ENCODE results near the gene BLOC1S6.
A peak's percentile ranks its signal among the peaks of the same experiment; 100 is the strongest.

BLOC1S6 gene, protein sequence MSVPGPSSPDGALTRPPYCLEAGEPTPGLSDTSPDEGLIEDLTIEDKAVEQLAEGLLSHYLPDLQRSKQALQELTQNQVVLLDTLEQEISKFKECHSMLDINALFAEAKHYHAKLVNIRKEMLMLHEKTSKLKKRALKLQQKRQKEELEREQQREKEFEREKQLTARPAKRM

DNA sequence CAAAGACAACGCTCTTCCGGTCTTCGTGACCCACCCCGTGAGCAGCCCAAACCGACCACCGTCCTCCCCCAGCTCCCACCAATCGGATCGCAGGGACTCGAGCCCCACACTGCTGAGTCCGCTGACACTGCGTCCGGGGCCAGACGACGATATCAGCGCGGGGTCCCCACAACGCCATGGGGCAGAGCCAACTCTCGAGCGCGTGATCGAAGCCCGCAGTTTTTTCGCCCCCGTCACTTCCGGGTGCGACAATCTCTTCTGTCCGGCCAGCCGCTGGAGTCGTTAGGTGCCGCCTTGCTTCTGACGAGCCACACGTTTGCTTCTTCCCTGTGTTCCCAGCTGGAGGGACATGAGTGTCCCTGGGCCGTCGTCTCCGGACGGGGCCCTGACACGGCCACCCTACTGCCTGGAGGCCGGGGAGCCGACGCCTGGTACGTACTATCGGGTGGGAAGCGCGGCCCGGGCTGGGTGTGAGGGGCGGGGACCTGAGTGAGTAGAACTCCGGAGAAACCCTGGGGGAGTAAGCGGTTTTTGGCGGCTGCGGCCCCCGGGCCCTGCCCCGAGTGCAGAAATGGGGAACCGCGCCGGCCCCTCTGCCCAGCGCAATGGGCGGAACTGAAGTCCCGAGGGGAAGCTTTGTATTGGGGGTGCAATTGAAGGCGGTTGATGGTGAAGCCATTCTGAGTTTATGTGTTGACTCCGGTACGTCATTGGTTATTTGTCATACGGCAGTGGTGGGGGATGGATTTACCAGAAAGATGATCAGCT is at the start of gene BLOC1S6:
Gene BLOC1S6, plus strand, starts transcription at position 285 of the 768 bp plus-strand sequence. Its CDS starts 65 bp downstream, at position 350.
- peak; percentile 77 to 81 for DNase-seq

GRCh38 chr15:45539680-45540079 is 47.5 kb upstream of the BLOC1S6 start:
- no peak for DNase-seq

GRCh38 chr15:45540531-45540930 is 46.6 kb upstream of the BLOC1S6 start:
- DNase-seq, result no peak

DNA sequence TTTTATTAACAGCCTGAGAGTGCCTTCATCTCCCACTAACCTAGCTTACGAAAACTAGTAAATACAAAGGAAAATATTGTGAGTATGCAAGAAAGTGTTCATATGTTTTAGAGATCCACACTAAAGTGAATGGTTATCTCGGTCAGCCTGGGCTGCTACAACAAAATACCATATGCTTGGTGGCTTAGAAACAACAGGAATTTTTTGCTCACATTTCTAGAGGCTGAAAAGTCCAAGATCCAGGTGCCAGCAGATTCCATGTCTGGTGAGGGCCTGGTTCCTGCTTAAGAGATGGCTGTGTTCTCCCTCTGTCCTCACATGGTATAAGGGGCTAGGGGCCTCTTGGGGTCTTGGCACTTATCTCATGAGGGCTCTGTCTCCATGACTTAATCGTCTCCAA is 44.1 kb upstream of the BLOC1S6 start:
- no peak for DNase-seq

DNA sequence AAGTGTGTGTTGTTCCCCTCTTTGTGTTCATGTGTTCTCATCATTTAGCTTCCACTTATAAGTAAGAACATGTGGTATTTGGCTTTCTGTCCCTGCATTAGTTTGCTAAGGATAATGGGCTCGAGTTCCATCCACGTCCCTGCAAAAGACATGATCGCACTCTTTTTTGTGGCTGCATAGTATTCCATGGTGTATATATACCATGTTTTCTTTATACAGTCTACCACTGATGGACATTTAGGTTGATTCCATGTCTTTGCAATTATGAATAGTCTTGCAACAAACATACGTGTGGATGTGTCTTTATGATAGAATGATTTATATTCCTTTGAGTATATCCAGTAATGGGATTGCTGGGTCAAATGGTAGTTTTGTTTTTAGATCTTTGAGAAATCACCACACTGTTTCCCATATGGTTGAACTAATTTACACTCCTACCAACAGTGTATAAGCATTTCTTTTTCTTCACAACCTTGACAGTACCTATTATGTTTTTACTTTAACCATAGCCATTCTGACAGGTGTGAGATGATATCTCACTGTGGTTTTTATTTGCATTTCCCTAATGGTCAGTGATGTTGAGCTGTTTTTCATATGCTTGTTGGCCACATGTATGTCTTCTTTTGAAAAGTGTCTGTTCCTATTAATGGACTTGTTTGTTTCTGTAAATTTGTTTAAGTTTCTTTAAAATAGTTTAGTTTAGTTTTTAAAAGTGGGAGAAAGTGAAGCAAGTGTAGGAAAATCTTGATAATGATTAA is 42.7 kb upstream of the BLOC1S6 start:
- no peak for DNase-seq

- no peak for DNase-seq
Measured at GRCh38 chr15:45546789-45547188, 40.4 kb upstream of the BLOC1S6 start.

GRCh38 chr15:45548753-45549520 is 38.2 kb upstream of the BLOC1S6 start:
- peak; percentile 35 to 46 for DNase-seq

DNA sequence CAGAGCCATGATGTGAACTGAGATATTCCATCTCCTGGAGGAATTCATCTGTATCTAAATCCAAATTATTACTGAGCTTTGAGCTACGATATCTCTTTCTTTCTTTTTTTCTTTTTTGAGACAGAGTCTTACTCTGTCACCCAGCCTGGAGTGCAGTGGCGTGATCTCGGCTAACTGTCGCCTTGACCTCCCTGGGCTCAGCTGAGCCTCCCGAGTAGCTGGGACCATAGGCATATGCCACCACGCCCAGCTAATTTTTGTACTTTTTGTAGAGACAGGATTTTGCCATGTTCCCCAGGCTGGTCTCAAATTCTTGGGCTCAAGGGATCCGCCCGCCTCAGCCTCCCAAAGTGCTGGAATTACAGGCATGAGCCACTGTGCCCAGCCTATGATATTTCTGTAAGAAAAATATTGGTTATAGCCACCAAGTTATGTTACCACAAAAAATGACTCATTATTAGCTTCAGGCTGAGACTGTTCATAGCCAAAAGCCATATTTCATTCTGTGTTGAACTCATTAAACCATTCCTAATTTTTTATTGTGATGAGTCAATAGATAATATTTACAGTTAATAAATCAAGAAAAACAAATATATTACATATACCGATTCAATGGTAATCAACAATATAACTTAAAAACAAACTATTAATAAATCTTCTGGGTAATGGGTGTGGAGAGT is 37.5 kb upstream of the BLOC1S6 start:
- DNase-seq, result no peak

DNA sequence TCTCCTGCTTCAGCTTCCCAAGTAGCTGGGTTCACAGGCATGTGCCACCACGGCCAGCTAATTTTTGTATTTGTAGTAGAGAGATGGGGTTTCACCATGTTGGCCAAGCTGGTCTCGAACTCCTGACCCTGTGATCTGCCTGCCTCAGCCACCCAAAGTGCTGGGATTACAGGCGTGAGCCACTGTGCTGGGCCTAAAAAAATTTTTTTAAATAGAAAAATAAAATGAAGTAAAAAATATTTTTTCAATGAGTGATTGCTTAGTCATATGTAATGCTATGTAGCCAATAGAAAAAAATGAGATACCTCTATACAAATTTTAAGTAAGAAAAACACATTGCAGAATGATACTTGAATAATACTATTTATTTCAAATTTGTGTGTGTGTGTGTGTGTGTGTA is 36.7 kb upstream of the BLOC1S6 start:
- no peak for DNase-seq

DNA sequence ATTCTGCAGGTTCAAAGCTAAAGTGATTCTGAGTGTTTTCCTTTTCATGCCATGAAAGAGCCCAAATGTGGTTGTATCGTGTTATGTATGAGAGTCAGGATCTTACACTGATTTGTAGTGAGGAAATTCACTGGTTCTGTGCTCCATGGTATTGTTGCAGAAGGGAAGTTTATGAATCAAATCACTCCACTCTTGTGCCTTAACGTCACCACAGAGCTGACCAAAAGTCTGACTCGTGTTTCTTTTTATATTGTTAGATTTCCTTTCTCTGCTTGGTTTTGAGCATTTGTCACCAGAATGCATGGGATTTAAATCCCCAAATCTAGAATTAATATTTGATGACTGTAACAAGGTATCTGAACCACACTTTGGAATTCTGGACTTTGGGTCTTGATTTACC is 35.5 kb upstream of the BLOC1S6 start:
- no peak for DNase-seq

DNA sequence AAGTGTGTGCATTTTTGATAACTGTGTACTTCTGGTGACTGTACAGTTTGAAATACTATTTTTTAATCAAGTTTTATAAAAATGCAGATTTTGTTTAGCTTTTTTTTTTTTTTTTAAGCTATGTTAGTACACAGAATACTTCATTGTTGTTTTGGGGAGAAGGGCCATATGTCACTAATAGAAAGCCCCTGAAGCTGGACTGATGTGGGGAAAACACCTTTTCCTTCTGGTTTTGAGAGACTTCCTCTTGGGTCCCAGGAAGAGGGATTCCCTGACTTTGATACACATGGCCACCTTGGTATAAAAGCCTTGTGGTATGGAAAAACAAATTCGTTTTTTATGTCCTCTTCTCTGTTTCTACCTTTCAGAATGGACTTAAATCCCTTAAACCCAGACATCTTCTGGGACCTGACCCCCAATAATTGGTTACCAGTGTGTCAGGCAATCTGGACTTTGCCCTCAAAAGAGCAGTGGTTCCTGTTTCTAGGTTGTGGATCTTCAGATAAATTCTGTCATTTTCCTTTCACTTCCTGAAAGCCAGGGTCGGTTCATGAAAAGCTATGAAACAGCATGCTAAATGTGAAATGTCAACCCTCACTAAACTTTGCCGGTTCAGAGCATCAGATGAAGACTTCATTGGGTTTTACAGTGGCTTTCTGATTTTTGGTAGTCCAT is 31.1 kb upstream of the BLOC1S6 start:
- no peak for DNase-seq

GRCh38 chr15:45572617-45573016 is 14.6 kb upstream of the BLOC1S6 start:
- DNase-seq, result no peak

DNA sequence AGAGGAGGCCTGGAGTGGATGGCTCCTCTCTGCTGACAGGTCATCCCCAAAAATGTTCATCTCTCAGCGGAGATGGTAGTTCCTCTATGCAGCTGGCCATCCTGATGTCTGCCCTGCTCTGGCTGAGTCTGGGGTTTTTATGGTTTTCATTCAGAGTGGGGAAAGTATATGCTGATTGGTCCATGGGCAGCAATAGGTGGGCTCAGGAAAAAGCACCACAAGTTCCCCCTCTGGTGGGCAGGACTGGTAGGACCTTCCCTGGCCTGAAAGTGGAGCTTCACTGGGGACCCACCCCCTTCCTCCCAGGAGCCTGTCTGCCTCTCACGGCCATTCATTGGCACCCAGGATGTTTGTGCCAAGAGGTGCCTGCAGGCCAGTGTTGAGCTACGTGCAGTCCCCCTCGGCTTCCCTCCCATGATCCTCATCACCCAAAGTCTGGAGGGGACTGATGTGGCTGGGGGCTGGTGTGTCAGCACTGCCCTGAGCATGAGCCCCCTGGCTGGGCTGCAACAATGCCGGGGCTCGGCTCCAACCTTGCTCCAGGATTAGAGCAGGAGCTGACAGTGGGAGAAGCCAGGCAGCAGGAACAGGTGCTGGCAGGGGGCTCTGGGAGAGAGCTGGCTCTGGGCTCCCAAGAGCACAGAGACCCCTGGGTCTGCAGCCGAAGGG is 13.1 kb upstream of the BLOC1S6 start:
- DNase-seq, result no peak

DNA sequence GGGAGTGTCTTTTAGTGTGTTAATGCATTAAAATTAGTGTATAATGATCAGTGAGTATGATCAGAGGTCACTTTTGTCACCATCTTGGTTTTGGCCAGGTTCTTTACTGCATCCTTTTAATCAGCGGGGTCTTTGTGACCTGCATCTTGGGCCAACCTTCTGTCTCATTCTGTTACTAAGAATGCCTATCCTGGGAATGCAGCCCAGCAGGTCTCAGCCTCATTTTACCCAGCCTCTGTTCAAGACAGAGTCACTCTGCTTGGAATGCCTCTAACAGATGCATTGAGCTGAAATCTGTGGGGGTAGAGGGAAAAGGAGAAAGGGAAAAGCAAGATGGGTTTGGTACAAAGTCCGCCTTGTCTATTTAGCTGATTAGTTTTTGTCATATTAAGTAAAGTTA is 5.3 kb upstream of the BLOC1S6 start:
- no peak for DNase-seq

GRCh38 chr15:45583731-45584639 is 3.2 kb upstream of the BLOC1S6 start:
- no peak for DNase-seq

- no peak for DNase-seq
Measured at GRCh38 chr15:45585069-45585791, 1.9 kb upstream of the BLOC1S6 start.

DNA sequence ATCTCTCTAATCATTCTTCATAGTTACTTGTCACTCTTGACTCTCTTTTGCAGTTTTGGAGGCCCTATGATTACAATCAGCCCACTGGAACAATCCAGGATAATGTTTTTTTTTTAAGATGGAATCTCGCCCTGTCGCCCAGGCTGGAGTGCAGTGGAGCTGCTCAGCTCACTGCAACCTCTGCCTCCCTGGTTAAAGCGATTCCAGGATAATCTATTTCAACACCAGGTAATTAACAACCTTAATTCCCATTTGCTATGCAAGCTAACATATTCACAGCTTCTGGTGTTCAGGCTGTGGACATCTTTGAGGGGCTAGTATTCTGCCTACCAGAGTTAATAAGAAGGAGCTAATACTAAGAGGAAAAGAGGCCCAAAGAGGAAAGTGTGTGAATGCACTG is 1.1 kb upstream of the BLOC1S6 start:
- DNase-seq, result no peak

GRCh38 chr15:45586601-45587094 is 531 bp upstream of the BLOC1S6 start:
- DNase-seq, result no peak

GRCh38 chr15:45587863-45588170 is 638 bp downstream of the BLOC1S6 start:
- DNase-seq, result no peak

All from NCI-H1930 (cell line).